HEK293 (cell line): ENCODE data around the gene TBC1D22A.

Source experiments
- CTCF ChIA-PET: fragments of 350-600 bp; formaldehyde crosslinking; extraction: SDS; loops from one replicate; lab custom pipeline; 2021; ENCODE audit warnings: antibody characterized with exemption; lab: Yijun Ruan, JAX
- POLR2A ChIA-PET: fragments of 300-600 bp; formaldehyde crosslinking; extraction: SDS; loops from one replicate; lab custom pipeline; 2020; ENCODE audit warnings: antibody characterized with exemption, inconsistent platforms; lab: Yijun Ruan, JAX
- H3K27ac ChIP-seq: fragments of 200-500 bp; sonication (Bioruptor generic); 2 replicates; pipeline ENCODE4 v1.5.1; 2014; ENCODE audit warnings: low read depth, low read length, control low read depth, inconsistent platforms; ENCODE audit errors: extremely low read depth
- H3K36me3 ChIP-seq, 2 experiments: fragments of 200-500 bp in 1 of 2; sonication (Bioruptor generic) in 1 of 2; 1 replicate in 1 of 2; 2 replicates in 1 of 2; pipeline ENCODE4 v1.5.1; 2014 to 2017; ENCODE audit warnings: inconsistent platforms in 2 of 2, low read length in 2 of 2; ENCODE audit not compliant: control insufficient read depth in 2 of 2, insufficient read depth in 1 of 2
- H3K4me1 ChIP-seq: fragments of 200-500 bp; sonication (Bioruptor generic); 2 replicates; pipeline ENCODE4 v1.5.1; 2014; ENCODE audit warnings: mild to moderate bottlenecking, low read length, inconsistent platforms; ENCODE audit not compliant: control insufficient read depth, insufficient read depth
- H3K4me3 ChIP-seq: 2 replicates; pipeline ENCODE4 v1.5.1; 2011; ENCODE audit warnings: low read depth, mild to moderate bottlenecking, control low read depth, low read length, moderate library complexity
- H3K9me3 ChIP-seq: fragments of 200-500 bp; sonication (Bioruptor generic); 2 replicates; pipeline ENCODE4 v1.5.1; 2014; ENCODE audit warnings: low read depth, low read length, inconsistent platforms; ENCODE audit not compliant: control insufficient read depth, insufficient read depth
- HOXA7 ChIP-seq: sonication (generic); formaldehyde crosslinking; IDR thresholded peaks from 2 replicates; pipeline ENCODE4 v1.8.1; 2022; ENCODE audit warnings: missing genetic modification reagents, borderline replicate concordance
- PRDM2 ChIP-seq: fragments of 450-650 bp; formaldehyde crosslinking; IDR thresholded peaks from 2 replicates; pipeline ENCODE4 v1.5.1; 2016; ENCODE audit warnings: missing biosample characterization, missing genetic modification characterization, borderline replicate concordance
- ZBTB1 ChIP-seq: fragments of 450-650 bp; formaldehyde crosslinking; IDR thresholded peaks from 2 replicates; pipeline ENCODE4 v1.5.1; 2016; ENCODE audit warnings: missing biosample characterization, missing genetic modification characterization
- ZBTB11 ChIP-seq: fragments of 450-650 bp; formaldehyde crosslinking; conservative IDR thresholded peaks from 2 replicates; pipeline ENCODE4 v1.5.1; 2016; ENCODE audit warnings: low read depth, missing biosample characterization, missing genetic modification characterization
- ZFP37 ChIP-seq: fragments of 450-650 bp; formaldehyde crosslinking; IDR thresholded peaks from 2 replicates; pipeline ENCODE4 v1.5.1; 2016; ENCODE audit warnings: missing biosample characterization, missing genetic modification characterization
- ZIC2 ChIP-seq: fragments of 450-650 bp; formaldehyde crosslinking; IDR thresholded peaks from 2 replicates; pipeline ENCODE4 v1.5.1; 2016; ENCODE audit warnings: missing biosample characterization, missing genetic modification characterization
- ZNF341 ChIP-seq: fragments of 450-650 bp; formaldehyde crosslinking; IDR thresholded peaks from 2 replicates; pipeline ENCODE4; 2016; ENCODE audit warnings: low read depth, missing biosample characterization, missing genetic modification characterization
- ZNF510 ChIP-seq: fragments of 450-650 bp; formaldehyde crosslinking; IDR thresholded peaks from 2 replicates; pipeline ENCODE4 v1.5.1; 2018; ENCODE audit warnings: mild to moderate bottlenecking, missing genetic modification characterization, missing biosample characterization; ENCODE audit not compliant: insufficient replicate concordance
- ZNF76 ChIP-seq: fragments of 450-650 bp; formaldehyde crosslinking; IDR thresholded peaks from 2 replicates; pipeline ENCODE4; 2016; ENCODE audit warnings: low read depth, missing biosample characterization, missing genetic modification characterization, borderline replicate concordance
- ZNF768 ChIP-seq: fragments of 450-650 bp; formaldehyde crosslinking; IDR thresholded peaks from 2 replicates; pipeline ENCODE4 v1.5.1; 2018; ENCODE audit warnings: missing biosample characterization, mild to moderate bottlenecking, missing genetic modification characterization
- ZNF785 ChIP-seq: fragments of 450-650 bp; formaldehyde crosslinking; IDR thresholded peaks from 2 replicates; pipeline ENCODE4 v1.5.1; 2016; ENCODE audit warnings: missing biosample characterization, missing genetic modification characterization
- ZNF792 ChIP-seq: fragments of 450-650 bp; formaldehyde crosslinking; IDR thresholded peaks from 2 replicates; pipeline ENCODE4 v1.5.1; 2016; ENCODE audit warnings: missing biosample characterization, missing genetic modification characterization
- ZNF837 ChIP-seq: fragments of 450-650 bp; formaldehyde crosslinking; IDR thresholded peaks from 2 replicates; pipeline ENCODE4 v1.5.1; 2016; ENCODE audit warnings: missing biosample characterization, missing genetic modification characterization

TBC1D22A gene

GRCh38 chr22:47130883-47131631, 368.6 kb downstream of the TBC1D22A start:
- Histone ChIP-seq H3K9me3 (no peaks in the 10 kb centered on the region), H3K4me3 (no peak overlapping the region), H3K4me1 (peaks cover 4% of the 10 kb centered on the region; the same call in 1 of the 2 replicates), H3K36me3 (no peaks in the 10 kb centered on the region), H3K27ac (no peak overlapping the region)
- no peak for TF ChIP-seq PRDM2 (tag by site-specific recombination)
- TF ChIP-seq ZIC2 (tag by site-specific recombination) = peak; percentile 90
- ChIA-PET CTCF (no interaction called here), POLR2A (no interaction called here)

- TF ChIP-seq ZNF792 (tag by site-specific recombination) (no peak), ZIC2 (tag by site-specific recombination) (peak; percentile 3; the same call in 1 of the 2 replicates)
- Histone ChIP-seq H3K36me3 (no peaks in the 10 kb centered on the region), H3K4me3 (no peak overlapping the region), H3K27ac (no peak overlapping the region), H3K4me1 (peaks cover 4% of the 10 kb centered on the region; the same call in 1 of the 2 replicates), H3K9me3 (no peaks in the 10 kb centered on the region)
- ChIA-PET POLR2A (no interaction called here), CTCF (no interaction called here)
These were observed 369.4 kb downstream of the TBC1D22A start for GRCh38 chr22:47131632-47132427.

- no peak overlapping the region for H3K27ac ChIP-seq
- H3K4me1 ChIP-seq = peaks cover 4% of the 10 kb centered on the region; the same call in 1 of the 2 replicates
- H3K4me3 ChIP-seq = no peak overlapping the region
- ChIA-PET POLR2A (no interaction called here), CTCF (interaction anchor here (0.6 kb wide), 1 partner anchor 329 kb away, joined by 4 read pairs; no protein-coding TSS in a partner anchor)
- no peaks in the 10 kb centered on the region for H3K9me3 ChIP-seq
- TF ChIP-seq ZBTB11 (tag by site-specific recombination) (no peak), ZNF341 (tag by site-specific recombination) (no peak), HOXA7 (CRISPR knock-in tag) (no peak), ZFP37 (no peak), ZNF785 (tag by site-specific recombination) (no peak), ZNF837 (tag by site-specific recombination) (no peak), ZNF768 (tag by site-specific recombination) (no peak), ZBTB1 (tag by site-specific recombination) (no peak), ZNF76 (tag by site-specific recombination) (no peak), ZNF510 (tag by site-specific recombination) (no peak)
- no peaks in the 10 kb centered on the region for H3K36me3 ChIP-seq
These were observed 370.0 kb downstream of the TBC1D22A start for GRCh38 chr22:47132428-47132825.
